NK-92 treated with Interleukin-12 subunit alpha and Interleukin-12 subunit beta, amount 100 ng/mL, for 24 hours (cell line): Measurements from ENCODE around the gene ARFIP1.
"Not testable (repeated sequence)": the region's sequence is repeated elsewhere in the genome, so short reads cannot be mapped to it uniquely, and the experiment has no call there.

Experiments
- DNase-seq: peaks from one replicate; lab custom pipeline; 2025; lab: John Stamatoyannopoulos, UW

The ARFIP1 gene

GRCh38 chr4:152898133-152898532 is 118.4 kb downstream of the ARFIP1 start:
- DNase-seq, result not testable (repeated sequence)

DNA sequence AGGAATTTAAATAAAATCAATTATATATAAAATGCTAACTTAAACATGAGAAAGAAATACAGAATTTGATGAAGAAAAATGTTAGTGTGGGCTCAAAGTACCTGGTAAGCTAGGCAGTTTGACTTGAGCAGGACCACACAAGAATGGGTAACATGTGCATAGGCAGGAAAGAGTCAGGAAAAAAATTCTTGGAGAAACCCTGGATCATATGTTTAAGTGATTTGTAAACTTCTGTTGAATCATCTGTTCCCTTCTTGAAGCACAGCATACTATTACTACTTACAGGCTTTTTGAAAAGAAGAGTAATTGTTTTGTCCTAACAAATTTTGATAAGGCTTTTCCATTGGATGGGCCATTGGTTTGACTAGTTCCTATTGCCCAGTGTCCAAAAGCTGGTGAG is 118.9 kb downstream of the ARFIP1 start:
- DNase-seq, result no peak

DNA sequence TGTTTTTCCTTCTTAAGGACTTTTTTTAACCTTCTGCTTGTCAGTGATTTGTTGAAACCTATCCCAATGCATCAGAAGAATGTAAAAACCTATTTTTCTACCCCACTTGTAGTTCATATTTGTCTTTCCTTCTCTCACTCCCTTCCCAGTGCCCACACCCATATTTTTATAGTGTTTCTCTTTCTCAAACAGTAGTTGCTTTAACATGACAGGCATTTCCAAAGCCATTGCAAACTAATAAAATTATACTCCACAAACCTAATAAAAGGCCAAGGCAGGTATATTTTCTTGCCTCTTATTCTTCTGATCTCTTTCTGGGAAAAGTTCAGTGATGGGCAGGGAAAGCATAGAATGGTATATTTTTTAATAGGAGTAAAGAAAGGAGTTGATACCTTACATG is 120.6 kb downstream of the ARFIP1 start:
- DNase-seq, result no peak

- DNase-seq, result no peak
Observed at GRCh38 chr4:152901205-152901604, 121.5 kb downstream of the ARFIP1 start.

DNA sequence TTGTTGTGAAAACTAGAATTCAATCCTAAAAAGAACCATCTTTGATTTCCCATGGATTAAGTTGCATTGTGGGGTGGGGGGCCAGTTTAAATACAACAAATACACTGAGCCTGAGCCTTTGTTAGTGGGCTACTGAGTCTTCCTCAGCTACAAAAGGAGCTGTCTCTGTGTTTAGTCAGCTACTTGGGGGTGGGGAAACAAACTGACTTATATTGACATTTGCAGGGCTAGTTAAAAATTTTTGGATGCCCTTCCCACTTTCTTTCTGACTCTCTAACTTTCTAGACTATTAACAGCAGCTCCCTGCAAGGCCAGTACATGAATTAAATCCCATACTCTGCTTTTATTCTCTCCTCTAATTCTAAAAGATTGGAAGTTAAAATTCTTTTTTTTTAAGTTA is 123.9 kb downstream of the ARFIP1 start:
- no peak for DNase-seq

DNA sequence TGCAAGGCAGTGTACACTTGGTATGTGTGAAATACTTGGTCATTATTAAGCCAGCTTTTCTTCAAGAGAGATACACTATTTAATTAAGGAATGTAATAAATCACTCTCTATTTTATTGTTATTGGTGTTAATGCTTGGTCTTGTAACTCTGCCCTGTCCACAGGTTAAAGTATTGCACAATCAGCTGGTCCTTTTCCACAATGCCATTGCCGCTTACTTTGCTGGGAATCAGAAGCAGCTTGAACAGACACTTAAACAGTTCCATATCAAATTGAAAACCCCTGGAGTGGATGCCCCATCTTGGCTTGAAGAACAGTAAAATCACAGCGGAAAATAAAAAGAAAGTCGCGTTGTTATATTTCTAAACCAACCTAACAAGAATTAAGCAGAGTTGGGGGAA is 130.1 kb downstream of the ARFIP1 start:
- DNase-seq, result no peak

- no peak for DNase-seq
Observed at GRCh38 chr4:152910521-152910920, 130.8 kb downstream of the ARFIP1 start.

- no peak for DNase-seq
Observed at GRCh38 chr4:152917543-152918395, 138.0 kb downstream of the ARFIP1 start.

DNA sequence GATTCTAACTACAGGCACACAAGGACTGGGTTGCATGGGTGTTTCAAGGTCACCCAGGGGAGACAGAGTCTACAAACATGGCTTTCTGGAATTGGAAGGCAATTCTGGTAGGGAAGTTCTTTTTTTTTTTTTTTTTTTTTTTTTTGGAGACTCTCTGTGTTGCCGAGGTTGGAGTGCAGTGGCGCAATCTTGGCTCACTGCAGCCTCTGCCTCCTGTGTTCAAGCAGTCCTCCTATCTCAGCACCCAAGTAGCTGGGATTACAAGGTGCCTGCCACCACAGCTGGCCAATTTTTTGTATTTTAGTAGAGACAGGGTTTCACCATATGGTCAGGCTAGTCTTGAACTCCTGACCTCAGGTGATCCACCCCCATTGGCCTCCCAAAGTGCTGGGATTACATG is 140.1 kb downstream of the ARFIP1 start:
- DNase-seq, result no peak

- no peak for DNase-seq
Observed at GRCh38 chr4:152920768-152921167, 141.0 kb downstream of the ARFIP1 start.

DNA sequence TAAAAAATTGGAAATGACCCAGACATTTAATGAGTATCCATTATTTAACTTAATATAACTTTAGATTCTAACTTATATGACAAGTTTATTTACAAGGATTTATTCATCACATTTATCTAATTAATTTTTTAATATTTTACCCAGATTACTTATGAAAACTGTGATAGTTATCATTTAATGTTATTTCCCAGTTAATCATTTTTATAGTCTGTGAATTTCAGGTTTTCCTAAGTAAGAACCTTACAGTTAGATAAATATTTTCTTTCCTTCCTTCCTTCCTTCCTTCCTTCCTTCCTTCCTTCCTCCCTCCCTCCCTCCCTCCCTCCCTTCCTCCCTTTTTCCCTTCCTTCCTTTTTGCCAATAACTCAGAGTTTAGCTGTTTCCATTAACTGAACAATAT is 141.5 kb downstream of the ARFIP1 start:
- no peak for DNase-seq

- DNase-seq, result no peak
Observed at GRCh38 chr4:152925851-152926250, 146.1 kb downstream of the ARFIP1 start.

DNA sequence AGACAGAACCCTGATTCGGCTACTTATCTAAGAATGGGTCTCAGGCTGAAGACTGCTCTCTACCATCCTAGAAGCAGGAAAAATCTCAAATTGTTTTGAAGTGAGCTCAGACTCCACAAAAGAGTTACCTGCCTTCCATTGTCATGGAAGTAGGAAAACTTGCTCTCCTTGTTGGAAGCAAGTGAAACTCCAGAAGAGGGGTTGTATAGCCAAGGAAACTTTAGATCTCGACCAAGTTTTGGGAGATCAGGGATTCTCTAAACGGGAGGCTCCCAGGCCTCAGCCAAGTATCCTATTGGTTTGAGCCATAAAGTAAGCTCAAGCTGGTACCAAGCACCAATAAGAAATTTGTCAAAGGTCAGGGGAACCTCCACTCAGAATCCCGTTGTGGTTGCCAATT is 147.2 kb downstream of the ARFIP1 start:
- DNase-seq, result no peak

- no peak for DNase-seq
Observed at GRCh38 chr4:152927737-152928136, 148.0 kb downstream of the ARFIP1 start.

DNA sequence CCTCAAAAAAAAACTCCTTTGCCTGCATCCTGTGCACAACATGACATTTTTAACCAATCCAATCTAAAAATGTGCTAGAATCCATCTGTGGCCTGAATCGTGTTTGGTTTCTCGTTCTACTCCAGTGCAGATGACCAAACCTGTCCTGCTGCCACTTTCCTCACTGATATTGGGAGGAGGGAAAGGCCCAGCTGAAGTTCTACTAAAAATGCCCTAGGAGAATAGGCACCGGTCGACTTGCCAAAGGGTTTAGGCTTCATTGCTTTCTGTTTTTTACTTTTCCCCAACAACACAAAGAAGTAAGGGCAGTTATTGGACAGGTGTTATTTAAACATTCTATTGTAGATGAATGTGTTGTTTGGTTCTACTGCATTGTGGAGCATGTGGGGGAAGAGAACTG is 148.5 kb downstream of the ARFIP1 start:
- DNase-seq, result no peak

DNA sequence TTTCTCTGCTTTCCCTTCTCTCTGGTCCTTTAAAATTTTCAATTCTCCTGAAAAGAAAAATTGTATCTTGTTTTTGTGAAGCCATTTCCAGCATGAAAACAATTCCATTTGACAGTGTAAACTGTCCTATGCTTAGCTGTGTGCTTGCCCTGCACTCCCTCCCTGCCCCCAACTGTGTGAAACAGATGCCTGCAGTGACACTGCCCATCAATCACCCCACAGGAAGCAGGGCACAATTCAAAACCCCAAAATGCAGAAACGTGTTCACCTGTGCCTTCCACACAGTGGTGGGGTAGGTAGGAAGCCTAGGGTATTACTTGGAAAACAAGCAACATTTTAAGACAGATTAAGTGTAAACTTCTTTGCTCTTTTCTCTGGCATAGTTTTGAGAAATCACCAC is 150.1 kb downstream of the ARFIP1 start:
- peak; percentile 8 for DNase-seq

GRCh38 chr4:152935143-152935542 is 155.4 kb downstream of the ARFIP1 start:
- no peak for DNase-seq

- DNase-seq, result no peak
Observed at GRCh38 chr4:152935631-152936445, 156.1 kb downstream of the ARFIP1 start, which contains the start of gene FHDC1. Gene FHDC1 (plus strand): TSS chr4:152936323. CDS start chr4:152943058, 6,735 bp downstream.

DNA sequence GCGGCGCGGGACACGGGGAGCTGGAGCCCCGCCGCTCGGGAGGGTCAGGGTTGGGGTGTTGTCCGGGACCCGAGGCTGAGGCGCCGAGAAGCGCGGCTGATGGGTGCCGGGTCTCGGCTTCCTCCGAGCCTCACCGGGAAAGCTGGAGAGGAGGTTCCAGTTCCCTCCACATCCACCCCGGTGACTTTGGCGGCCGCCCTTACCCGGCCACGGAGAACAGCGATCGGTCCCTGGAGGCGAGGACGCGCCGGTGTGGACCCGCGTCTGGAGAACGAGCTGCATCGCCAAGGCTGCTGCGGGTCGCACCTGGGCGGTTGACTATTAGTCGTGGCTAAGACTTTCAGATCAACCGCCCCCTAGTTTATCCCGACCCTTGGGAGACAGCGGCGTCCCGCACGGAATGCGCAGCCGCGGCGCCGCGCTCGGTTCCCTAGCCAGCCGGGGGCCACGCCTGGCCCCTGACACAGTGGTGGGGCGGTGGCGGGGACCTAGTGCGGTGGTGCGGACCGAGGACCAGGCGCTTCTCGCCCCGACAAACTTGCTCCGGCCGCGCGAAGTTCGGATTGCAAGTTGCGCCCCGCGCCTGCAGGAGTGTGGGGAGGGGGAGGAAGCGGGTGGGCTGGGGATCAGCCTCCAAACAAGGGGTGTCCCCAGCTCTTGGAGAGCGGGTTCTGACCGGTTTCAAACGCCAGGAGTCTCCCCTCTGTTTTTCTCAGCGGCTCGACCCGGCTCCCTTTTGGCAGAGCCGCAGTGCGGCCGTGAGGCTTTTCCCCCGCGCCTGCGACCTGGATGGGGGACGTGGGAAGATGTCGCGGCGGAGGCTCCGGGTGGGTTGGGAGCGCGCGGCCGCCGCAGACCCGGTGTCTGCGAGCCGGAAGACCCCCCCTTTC is 156.9 kb downstream of the ARFIP1 start:
- DNase-seq, result no peak

DNA sequence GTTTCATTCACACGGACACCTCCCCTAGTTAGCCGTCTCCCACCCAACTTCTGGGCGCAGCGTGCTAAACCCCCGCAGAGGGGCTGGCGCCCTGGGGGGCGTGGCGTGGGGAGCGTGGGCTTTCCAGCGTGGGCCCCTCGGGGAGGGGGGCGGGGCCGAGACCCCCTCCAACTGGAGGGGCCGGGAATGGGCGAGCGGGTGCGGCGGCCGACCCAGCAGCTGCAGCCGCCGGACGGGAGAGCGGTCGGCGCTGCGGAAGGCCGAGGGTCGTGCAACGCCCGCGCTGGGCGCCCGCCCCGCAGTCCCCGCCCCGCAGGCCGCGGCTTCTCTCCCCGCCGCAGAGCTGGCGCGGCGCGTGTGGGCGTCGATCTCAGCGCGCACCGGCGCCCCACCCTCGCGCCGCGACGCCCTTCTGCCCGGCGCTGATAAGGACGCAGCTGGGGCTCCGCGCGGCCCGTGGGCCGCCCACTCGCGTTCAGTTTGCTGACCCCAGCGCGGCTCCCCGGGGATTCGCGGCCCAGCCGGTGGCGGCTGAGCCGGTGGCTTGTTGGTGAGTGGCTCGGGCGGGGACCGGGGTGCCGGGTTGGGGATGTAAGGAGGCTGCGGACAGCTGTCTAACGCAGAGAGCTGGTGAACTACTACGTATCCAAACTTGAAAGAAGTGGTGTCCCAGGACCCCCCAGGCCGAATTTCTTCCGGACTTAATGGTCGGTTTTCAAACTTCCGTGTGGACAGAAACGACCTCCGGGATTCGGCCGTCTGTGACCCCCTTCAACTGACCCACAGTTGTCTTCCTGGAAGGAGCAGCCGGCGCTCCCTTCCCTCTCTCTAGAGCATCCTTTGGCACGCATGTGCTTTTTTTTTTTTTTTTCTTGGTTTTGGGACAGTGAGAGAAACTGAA is 157.8 kb downstream of the ARFIP1 start:
- DNase-seq, result no peak
